D341Med (cell line): ENCODE measurements around the gene ASGR2.

Experiments used
- DNase-seq: peaks from one replicate; pipeline ENCODE4 v3.0.0; 2012; ENCODE audit warnings: low spot score

Gene ASGR2

GRCh38 chr17:7060165-7060891 is 54.3 kb downstream of the ASGR2 start:
- DNase-seq: no peak

GRCh38 chr17:7058831-7059447 is 55.7 kb downstream of the ASGR2 start:
- DNase-seq: no peak

GRCh38 chr17:7056386-7056785 is 58.2 kb downstream of the ASGR2 start:
- no peak for DNase-seq
